Lung (tissue), 12 donors: ENCODE data around the gene SLC12A7. TPM values are rescaled to one million over a fixed set of nuclear protein-coding genes. Genes with fewer than 3 reads are reported as not detected.

Experiments used
- ATAC-seq: fragments of 200-7000 bp; cut with Tn5 transposase; one replicate; pipeline ENCODE4 v1.9.1; 2020; ENCODE audit warnings: moderate number of reproducible peaks; ENCODE audit not compliant: insufficient read depth, low FRiP score
- DNase-seq, 3 donors: peaks; one replicate each; pipeline ENCODE4 v3.0.0-alpha.2; 2013 to 2017
- H3K27ac ChIP-seq, 2 donors: one replicate each; pipeline ENCODE4 v1.5.1; 2013; ENCODE audit warnings: mild to moderate bottlenecking in 2 of 2, moderate library complexity in 2 of 2, control low read depth in 1 of 2, inconsistent platforms in 1 of 2, low read depth in 1 of 2, low read length in 1 of 2
- H3K27me3 ChIP-seq, 3 donors: one replicate each; pipeline ENCODE4 v1.5.1; 2013; ENCODE audit warnings: low read length in 2 of 3; ENCODE audit not compliant: control insufficient read depth in 3 of 3, insufficient read depth in 3 of 3
- H3K36me3 ChIP-seq, 4 donors: one replicate each; pipeline ENCODE4 v1.5.1; 2013; ENCODE audit warnings: low read length in 4 of 4, mild to moderate bottlenecking in 1 of 4, moderate library complexity in 1 of 4; ENCODE audit not compliant: control insufficient read depth in 4 of 4, insufficient read depth in 4 of 4
- H3K4me1 ChIP-seq, 5 donors: one replicate each; pipeline ENCODE4 v1.5.1; 2013; ENCODE audit warnings: low read length in 5 of 5, mild to moderate bottlenecking in 2 of 5, moderate library complexity in 1 of 5; ENCODE audit not compliant: control insufficient read depth in 5 of 5, insufficient read depth in 5 of 5
- H3K4me3 ChIP-seq: one replicate; pipeline ENCODE4 v1.5.1; 2013; ENCODE audit warnings: mild to moderate bottlenecking, control low read depth, moderate library complexity
- H3K9ac ChIP-seq, 2 donors: one replicate each; pipeline ENCODE4 v1.5.1; 2013; ENCODE audit warnings: low read length in 2 of 2, control low read depth in 1 of 2; ENCODE audit not compliant: insufficient read depth in 1 of 2
- H3K9me3 ChIP-seq, 4 donors: one replicate each; pipeline ENCODE4 v1.5.1; 2013; ENCODE audit warnings: low read length in 3 of 4, mild to moderate bottlenecking in 1 of 4, moderate library complexity in 1 of 4; ENCODE audit not compliant: control insufficient read depth in 4 of 4, insufficient read depth in 3 of 4
- CTCF ChIP-seq: IDR thresholded peaks from 2 replicates; pipeline ENCODE4 v1.5.1; 2012; ENCODE audit warnings: mild to moderate bottlenecking; ENCODE audit errors: control extremely low read depth, extremely low read depth
- WGBS, 2 donors: extraction: QIAGEN DNeasy Blood & Tissue Kit; methylation state at CpG; one replicate each; pipeline ENCODE4 v1.1.7; 2013; 5-methylcytosine and 5-hydroxymethylcytosine counted together
- polyA plus RNA-seq, 2 donors: library from polyadenylated mRNA; stranded (reverse); fragments of 200-250 nt; gene quantifications; one replicate each; pipeline ENCODE4 v1.2.1, GENCODE V29; 2013
- total RNA-seq, 2 donors: library from RNA; depleted of rRNA in 1 of 2; stranded (reverse); fragments of >200 nt in 1 of 2; gene quantifications; one replicate each; pipeline ENCODE4 v1.2.1, GENCODE V29; 2014 to 2021
- donor health status: control.
- donor health status: control.
- donor health status: Bipolar disorder and iron deficiency.
- donor health status: healthy.
- donor health status: DM: yes; HTN: yes; CAD: no.

Gene SLC12A7
- total and polyA plus RNA-seq, 4 donors = 14.8 to 50.4 (median 39.8) TPM

DNA sequence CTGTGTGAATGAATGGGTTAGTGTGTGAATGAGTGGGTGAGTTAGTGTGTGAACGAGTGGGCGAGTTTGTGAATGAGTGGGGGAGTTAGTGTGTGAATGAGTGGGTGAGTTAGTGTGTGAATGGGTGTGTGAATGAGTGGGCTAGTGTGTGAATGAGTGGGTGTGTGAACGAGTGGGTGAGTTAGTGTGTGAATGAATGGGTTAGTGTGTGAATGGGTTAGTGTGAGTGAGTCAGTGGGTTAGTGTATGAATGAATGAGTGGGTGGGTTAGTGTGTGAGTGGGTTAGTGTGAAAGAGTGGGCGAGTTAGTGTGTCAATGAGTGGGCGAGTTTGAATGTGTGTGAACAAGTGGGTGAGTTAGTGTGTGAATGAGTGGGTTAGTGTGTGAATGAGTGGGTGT lies 67.7 kb downstream of the SLC12A7 start:
- no peaks in the 10 kb centered on the region for H3K4me1 ChIP-seq
- WGBS, 2 donors = 85 to 88% methylated on average over 5 of the region's 5 CpGs
- DNase-seq (no peak), ATAC-seq (no peak)
- H3K27ac ChIP-seq = no peak overlapping the region
- no peaks in the 10 kb centered on the region for H3K36me3 ChIP-seq
- no peaks in the 10 kb centered on the region for H3K27me3 ChIP-seq
- no peak overlapping the region for H3K4me3 ChIP-seq
- no peak for TF ChIP-seq CTCF
- no peak overlapping the region for H3K9ac ChIP-seq
- H3K9me3 ChIP-seq = peaks cover 0 to 9% (median under 1%) of the 10 kb centered on the region in 4 donors

DNA sequence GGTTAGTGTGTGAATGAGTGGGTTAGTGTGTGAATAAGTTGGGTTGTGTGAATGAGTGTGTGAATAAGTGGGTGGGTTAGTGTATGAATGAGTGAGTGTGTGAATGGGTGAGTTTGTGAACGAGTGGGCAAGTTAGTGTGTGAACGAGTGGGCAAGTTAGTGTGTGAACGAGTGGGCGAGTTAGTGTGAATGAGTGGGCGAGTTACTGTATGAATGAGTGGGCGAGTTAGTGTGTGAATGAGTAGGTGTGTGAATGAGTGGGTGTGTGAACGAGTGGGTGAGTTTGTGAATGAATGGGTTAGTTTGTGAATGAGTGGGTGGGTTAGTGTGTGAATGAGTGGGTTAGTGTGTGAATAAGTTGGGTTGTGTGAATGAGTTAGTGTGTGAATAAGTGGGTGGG lies 68.5 kb downstream of the SLC12A7 start:
- H3K9me3 ChIP-seq = peaks cover 0 to 9% (median under 1%) of the 10 kb centered on the region in 4 donors
- no peak overlapping the region for H3K9ac ChIP-seq
- DNase-seq (no peak), ATAC-seq (no peak)
- no peak overlapping the region for H3K27ac ChIP-seq
- no peak for TF ChIP-seq CTCF
- no peak overlapping the region for H3K4me3 ChIP-seq
- 85 to 92% methylated on average over 7 of the region's 7 CpGs for WGBS, 2 donors
- H3K4me1 ChIP-seq = no peaks in the 10 kb centered on the region
- H3K36me3 ChIP-seq = no peaks in the 10 kb centered on the region
- H3K27me3 ChIP-seq = no peaks in the 10 kb centered on the region

- Histone ChIP-seq H3K4me3 (no peak overlapping the region), H3K9ac (no peak overlapping the region), H3K4me1 (no peaks in the 10 kb centered on the region), H3K27me3 (no peaks in the 10 kb centered on the region), H3K27ac (no peak overlapping the region), H3K36me3 (peaks cover 0 to under 1% (median 0%) of the 10 kb centered on the region in 4 donors), H3K9me3 (peaks cover 0 to 9% (median under 1%) of the 10 kb centered on the region in 4 donors)
- DNase-seq (no peak), ATAC-seq (no peak)
- TF ChIP-seq CTCF = no peak
- 83 to 88% methylated on average over 7 of the region's 7 CpGs for WGBS, 2 donors
Observed at GRCh38 chr5:1042626-1043025, 69.2 kb downstream of the SLC12A7 start.
